T47D (cell line): ENCODE measurements around the gene SPPL2B.
"Not testable (repeated sequence)": the region's sequence is repeated elsewhere in the genome, so short reads cannot be mapped to it uniquely, and the experiment has no call there.

ENCODE experiments used
- DNase-seq, 2 experiments: peaks; one replicate each; pipeline versions ENCODE4 v3.0.0 to v3.0.0-alpha.2; 2011 to 2012; ENCODE audit warnings: low read depth in 1 of 2, low spot score in 1 of 2
- JUND ChIP-seq: IDR thresholded peaks from 2 replicates; pipeline ENCODE4 v1.6.1; 2012; ENCODE audit warnings: low read depth
- in situ Hi-C: cut with HindIII; loops from 2 replicates; pipeline ENCODE4 v1.10.0; 2016; ENCODE audit warnings: low sequenced_read_pairs, low pct_unique_long_range_greater_than_20kb

Gene SPPL2B

GRCh38 chr19:2338751-2339643 is 10.5 kb downstream of the SPPL2B start:
- no peak for TF ChIP-seq JUND
- DNase-seq = no peak
- in situ Hi-C loops = no loop called here

DNA sequence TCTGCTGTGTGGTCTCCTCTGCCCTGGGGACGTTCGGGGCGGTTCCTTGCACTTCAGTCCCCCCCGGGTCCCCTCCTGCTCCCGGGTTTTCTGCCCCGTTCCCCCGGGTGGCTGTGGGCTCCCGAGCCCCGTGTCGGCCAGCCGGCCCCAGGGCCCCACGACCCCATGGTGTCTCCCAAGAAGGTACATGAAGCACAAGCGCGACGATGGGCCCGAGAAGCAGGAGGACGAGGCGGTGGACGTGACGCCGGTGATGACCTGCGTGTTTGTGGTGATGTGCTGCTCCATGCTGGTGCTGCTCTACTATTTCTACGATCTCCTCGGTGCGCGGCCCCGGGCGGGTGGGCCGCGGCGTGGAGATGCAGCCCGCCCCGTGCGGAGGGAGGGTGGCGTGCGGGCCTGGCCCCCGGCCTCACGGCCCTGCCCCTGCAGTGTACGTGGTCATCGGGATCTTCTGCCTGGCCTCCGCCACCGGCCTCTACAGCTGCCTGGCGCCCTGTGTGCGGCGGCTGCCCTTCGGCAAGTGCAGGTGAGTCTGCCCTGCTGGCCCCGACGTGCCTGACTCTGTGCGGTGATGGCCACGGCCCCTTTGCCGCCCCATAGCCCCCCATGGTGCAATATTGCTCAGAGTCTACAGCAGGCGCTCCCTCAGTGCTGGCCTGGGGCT is 11.3 kb downstream of the SPPL2B start:
- no peak for DNase-seq
- TF ChIP-seq JUND = no peak
- in situ Hi-C loops = no loop called here

- TF ChIP-seq JUND = no peak
- in situ Hi-C loops = no loop called here
Measured at GRCh38 chr19:2340496-2341243, 12.2 kb downstream of the SPPL2B start.

GRCh38 chr19:2341244-2341751 is 12.8 kb downstream of the SPPL2B start:
- no peak for TF ChIP-seq JUND
- in situ Hi-C loops = no loop called here
- no peak for DNase-seq

More at GRCh38 chr19:2340496-2341243, 12.2 kb downstream of the SPPL2B start:
- no peak for DNase-seq

- no peak for TF ChIP-seq JUND
- DNase-seq = no peak
- in situ Hi-C loops = no loop called here
Measured at GRCh38 chr19:2341982-2342381, 13.5 kb downstream of the SPPL2B start.

DNA sequence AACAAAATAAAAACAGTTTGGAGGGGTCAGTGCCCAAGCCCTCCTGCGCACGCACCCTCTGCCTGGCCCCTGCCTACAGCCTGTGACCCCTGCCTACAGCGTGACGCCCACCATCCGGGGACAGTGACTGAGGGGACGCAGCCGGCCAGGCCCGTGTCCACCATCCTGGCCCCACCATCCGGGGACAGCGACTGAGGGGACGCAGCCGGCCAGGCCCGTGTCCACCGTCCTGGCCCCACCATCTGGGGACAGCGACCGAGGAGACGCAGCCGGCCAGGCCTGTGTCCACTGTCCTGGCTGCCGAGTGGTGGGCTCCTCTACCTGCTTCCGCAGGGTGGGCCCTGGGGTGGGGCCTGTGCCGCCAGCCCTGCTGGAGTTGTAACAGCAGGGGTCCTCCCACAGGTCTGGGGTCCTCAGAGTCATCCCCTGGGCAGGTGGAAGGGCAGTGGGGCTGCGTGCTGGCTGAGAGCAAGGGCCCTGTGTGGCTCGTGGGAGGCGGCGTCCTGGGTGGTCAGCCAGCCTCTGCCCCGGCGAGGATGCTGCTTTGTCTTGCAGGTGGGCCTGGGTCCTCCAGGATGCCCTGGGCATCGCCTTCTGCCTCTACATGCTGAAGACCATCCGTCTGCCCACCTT is 14.3 kb downstream of the SPPL2B start:
- no peak for TF ChIP-seq JUND
- in situ Hi-C loops = no loop called here
- DNase-seq = no peak

DNA sequence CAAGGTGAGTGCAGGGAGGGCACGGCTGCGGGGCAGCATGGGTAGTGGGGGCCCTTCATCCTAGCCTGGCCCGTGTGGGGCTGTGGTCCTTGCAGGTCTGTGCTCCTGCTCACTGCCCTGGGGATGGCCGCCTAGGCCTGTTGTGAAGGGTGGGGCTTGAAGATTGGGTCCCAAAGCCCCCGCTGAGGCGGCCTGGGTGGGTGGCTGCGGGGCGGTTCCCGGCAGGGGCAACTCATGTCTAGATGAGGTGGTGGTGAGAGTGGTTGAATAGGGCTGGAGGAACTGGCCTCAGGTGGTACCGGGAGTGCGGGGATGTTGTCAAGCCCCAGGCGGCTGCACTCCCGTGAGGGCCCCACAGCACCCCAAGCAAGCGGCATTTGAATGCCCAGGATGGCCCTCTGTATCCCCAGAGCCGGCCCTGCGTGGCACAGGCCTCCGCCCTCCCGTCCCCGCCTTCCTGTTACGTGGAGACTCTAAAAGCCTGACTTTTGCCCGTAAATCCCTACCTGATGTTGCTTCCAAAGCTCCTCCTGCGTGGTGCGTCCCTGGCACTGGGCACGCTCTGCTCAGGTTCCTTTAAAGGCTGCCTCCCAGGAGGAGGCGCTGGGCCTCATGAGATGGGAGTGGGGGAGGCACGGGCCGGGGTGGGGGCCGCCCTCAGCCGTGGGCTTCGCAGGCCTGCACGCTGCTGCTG is 15.0 kb downstream of the SPPL2B start:
- in situ Hi-C loops = no loop called here
- no peak for TF ChIP-seq JUND
- DNase-seq = no peak

DNA sequence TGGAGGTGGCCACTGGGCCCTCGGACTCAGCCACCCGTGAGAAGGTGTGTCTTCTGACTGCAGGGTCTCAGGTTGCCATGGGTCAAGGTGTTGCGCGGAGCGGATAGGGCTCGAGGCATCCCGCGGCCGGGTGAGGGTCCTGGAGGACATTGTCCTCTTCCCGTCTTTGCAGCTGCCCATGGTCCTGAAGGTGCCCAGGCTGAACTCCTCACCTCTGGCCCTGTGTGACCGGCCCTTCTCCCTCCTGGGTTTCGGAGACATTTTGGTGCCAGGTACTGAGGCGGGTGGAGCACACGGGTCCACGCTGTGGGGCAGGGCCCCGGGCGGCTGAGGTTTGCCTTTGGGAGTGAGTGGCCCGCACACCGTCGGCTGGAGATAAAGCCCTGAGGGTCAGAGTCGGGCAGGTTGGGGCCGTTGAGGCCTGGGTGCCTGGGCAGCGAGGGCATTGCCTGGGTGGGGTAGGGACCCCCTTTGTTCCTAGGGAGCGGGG is 15.9 kb downstream of the SPPL2B start:
- in situ Hi-C loops = no loop called here

GRCh38 chr19:2345076-2345475 is 16.6 kb downstream of the SPPL2B start:
- in situ Hi-C loops = no loop called here
- DNase-seq = no peak
- no peak for TF ChIP-seq JUND

More for the DNA sequence above, 15.9 kb downstream of the SPPL2B start:
- DNase-seq = no peak
- TF ChIP-seq JUND = no peak

DNA sequence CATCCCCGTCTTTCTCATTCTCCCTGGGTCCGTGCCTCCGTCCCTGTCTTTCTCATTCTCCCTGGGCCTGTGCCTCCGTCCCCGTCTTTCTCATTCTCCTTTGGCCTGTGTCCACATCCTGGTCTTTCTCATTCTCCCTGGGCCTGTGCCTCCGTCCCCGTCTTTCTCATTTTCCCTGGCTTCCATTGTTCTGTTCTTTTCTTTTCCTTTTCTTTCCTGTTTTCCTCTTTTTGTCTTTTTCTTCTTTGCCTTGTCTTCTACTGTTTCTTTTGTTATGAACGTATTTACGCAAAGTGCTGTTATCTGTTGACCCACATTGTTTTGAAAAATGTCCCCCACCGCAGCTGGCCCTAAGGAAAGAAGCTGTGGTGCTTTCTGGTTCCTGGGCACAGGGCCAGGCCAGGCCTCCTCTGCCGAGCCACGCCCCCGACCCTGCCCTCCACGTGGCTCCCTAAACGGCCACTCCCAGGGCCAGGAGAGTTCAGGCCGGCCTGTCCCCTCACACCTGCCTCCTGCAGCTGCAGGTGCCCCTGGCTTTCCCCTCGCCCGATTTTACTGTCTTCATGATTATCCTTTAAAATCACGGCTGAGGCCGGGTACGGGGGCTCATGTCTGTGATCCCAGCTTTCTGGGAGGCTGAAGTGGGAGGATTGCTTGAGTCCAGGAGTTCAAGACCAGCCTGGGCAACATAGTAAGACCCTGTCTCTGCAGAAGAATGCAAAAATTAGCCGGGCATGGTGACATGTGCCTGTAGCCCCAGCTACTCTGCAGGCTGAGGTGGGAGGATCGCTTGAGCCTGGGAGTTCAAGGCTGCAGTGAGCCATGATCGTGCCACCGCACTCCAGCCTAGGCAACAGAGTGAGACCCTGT is 17.5 kb downstream of the SPPL2B start:
- DNase-seq = peak in 1 of 2 experiments; percentile 29
- TF ChIP-seq JUND = no peak
- in situ Hi-C loops = no loop called here

- DNase-seq, in situ Hi-C loops: not testable (repeated sequence)
Measured at GRCh38 chr19:2349818-2350217, 21.3 kb downstream of the SPPL2B start.
